Measurements from ENCODE around the gene FGGY. TPM values are rescaled to one million over a fixed set of nuclear protein-coding genes. Genes with fewer than 3 reads are reported as not detected.

The FGGY gene
- total RNA-seq, 2 donors from 2014 or later, result 16.0 to 21.8 TPM

DNA sequence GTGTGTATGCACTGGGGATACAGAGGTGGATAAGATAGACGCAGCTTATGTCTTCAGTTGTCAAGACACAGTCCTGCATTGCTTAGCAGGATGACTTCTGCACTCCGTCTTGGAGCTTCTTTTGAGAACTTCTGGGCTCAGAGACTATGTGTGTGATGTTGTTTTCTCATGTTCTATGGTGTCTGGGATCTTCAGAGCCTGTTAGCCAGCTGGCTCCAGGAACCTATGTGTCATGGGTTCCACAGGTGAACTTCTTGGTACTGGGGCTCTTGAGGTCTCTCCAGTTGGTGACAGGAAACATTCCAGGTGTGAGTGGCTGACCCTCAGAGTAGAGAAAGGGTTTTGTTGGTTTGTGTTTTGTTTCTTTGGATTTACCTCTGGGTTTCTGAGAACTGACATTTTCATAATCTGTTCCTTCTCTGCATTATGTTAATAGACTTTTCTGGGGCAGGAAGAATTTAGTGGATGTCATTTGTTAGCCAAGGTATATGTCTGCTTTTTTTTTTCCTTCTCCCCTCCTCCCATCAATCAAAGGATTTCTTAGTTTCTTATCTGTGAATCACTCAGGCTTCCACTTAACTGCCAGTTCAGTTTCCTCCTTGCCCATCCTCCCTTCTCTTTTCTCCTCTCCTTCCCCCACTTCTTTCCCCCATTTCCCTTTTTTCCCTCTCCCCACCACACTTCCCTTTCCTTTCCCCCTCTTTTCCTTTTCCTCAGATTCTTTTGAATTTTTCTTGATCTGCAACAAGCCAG lies 18.1 kb downstream of the FGGY start:
- peaks cover 0 to 7% of the 10 kb centered on the region in 2 donors for H3K4me1 ChIP-seq
- no peaks in the 10 kb centered on the region for H3K9me3 ChIP-seq
- H3K27ac ChIP-seq, result no peak overlapping the region
- DNase-seq (ENCODE audit: low spot score), result no peak
- no peaks in the 10 kb centered on the region for H3K36me3 ChIP-seq
- no peak overlapping the region for H3K4me3 ChIP-seq
- no peaks in the 10 kb centered on the region for H3K27me3 ChIP-seq
- TF ChIP-seq, protein P1, sequence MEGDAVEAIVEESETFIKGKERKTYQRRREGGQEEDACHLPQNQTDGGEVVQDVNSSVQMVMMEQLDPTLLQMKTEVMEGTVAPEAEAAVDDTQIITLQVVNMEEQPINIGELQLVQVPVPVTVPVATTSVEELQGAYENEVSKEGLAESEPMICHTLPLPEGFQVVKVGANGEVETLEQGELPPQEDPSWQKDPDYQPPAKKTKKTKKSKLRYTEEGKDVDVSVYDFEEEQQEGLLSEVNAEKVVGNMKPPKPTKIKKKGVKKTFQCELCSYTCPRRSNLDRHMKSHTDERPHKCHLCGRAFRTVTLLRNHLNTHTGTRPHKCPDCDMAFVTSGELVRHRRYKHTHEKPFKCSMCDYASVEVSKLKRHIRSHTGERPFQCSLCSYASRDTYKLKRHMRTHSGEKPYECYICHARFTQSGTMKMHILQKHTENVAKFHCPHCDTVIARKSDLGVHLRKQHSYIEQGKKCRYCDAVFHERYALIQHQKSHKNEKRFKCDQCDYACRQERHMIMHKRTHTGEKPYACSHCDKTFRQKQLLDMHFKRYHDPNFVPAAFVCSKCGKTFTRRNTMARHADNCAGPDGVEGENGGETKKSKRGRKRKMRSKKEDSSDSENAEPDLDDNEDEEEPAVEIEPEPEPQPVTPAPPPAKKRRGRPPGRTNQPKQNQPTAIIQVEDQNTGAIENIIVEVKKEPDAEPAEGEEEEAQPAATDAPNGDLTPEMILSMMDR (IDR thresholded peaks at IDR 0.05), result no peak

DNA sequence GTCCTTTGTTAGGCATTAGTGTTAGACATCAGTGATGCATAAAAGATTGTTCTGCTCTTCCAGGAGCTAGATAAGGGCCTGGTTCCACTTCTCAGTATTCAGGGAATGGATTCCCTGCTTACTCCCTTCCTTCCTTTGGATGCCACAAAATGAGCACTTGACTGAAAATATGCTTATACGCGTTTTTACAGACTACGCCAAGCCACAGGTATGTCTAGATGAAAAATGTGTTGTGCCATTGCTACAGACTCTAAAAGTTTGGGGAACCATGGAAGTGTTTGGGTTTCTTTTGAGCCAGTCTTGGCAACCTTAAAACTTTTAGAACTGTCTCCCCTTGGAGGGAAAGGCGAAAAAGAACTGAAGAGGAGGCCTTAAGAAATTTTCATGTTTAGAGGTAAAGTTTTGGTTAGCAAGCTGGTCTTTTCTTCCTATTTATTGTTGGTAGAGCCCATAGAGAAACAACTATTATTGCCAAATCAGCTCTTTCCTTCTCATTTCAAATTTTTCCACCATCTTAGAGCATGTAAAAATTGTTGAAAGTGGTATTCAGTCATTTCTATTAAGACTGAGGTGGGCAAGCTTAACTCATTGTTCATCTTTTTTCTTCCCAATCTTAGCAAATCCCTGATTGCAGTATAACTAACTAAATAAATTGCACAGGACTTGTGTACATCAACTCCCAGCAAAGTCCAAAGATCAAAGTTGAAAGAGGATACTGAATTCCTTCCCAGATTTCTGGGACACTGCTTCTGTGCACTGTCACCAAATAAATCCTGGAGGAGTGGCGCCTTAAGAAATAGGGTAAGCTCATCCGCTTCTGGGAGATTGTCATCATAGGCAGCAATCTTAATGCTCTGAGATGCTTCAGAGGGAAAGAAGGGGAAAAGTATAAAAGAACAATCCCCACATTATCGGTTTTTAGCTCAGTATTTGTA lies 18.9 kb downstream of the FGGY start:
- peak overlapping the region in 1 of 2 donors; percentile 19 for H3K27ac ChIP-seq
- no peak for DNase-seq (ENCODE audit: low spot score)
- no peaks in the 10 kb centered on the region for H3K9me3 ChIP-seq
- no peaks in the 10 kb centered on the region for H3K36me3 ChIP-seq
- TF ChIP-seq, protein P1 (IDR thresholded peaks at IDR 0.05), result no peak
- no peak overlapping the region for H3K4me3 ChIP-seq
- peaks cover 0 to 7% of the 10 kb centered on the region in 2 donors for H3K4me1 ChIP-seq
- no peaks in the 10 kb centered on the region for H3K27me3 ChIP-seq

DNA sequence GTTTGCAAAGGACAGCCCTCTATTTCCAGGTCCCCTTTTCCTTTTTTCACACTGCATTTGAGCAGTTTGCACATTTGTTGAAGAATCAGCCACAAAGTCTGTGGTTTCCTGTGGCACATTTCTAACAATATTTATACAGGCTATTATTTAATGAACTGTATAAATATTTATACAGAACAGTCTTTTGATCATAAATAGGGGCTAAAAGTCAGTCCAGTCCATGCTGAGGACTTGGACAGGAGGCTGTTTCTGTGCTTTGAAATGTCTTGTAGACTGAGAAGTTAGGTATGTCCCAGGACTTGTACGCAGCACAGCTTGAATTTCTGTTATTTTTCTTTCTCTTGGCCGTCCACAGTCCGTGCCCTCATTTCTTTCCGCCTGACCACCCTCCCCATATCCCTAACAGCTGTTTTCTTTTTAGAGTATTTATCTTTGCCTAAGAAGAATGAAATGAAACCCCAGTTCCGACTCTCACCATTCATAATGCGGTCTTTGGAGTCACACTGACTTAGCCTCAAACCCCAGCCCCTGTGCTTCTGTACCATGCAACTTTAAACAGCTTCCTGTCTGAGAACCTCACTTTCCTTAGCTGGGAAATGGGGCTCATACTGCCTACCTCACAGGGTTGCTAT lies 19.7 kb downstream of the FGGY start:
- Histone ChIP-seq H3K36me3 (no peaks in the 10 kb centered on the region), H3K27ac (peak overlapping the region; percentile 17 to 19), H3K27me3 (no peaks in the 10 kb centered on the region), H3K4me1 (peaks cover 0 to 7% of the 10 kb centered on the region in 2 donors), H3K4me3 (peak overlapping the region in 1 of 2 donors; percentile 4), H3K9me3 (no peaks in the 10 kb centered on the region)
- no peak for DNase-seq (ENCODE audit: low spot score)
- TF ChIP-seq, protein P1 (IDR thresholded peaks at IDR 0.05), result no peak

DNA sequence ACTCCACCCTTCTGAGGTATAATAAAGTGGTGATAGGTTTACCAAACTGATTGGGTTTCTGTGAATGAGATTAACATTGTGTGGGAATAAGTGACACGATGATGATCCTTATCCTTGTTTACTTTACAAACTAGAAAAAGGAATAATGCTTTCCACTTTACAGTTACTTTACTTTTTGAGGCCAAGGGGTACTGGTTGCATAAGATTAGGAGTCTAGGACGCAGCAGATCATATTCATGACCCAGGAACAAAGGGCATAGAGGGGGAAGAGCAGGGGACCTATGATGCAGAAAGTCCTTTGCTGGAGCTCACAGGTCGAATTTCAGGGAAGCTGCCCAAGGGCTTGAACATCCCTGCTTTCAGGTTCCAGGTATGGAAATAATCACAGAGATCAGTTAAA lies 20.4 kb downstream of the FGGY start:
- TF ChIP-seq, protein P1 (IDR thresholded peaks at IDR 0.05), result no peak
- DNase-seq (ENCODE audit: low spot score), result no peak
- Histone ChIP-seq H3K4me1 (peaks cover 0 to 7% of the 10 kb centered on the region in 2 donors), H3K4me3 (no peak overlapping the region), H3K27me3 (no peaks in the 10 kb centered on the region), H3K36me3 (no peaks in the 10 kb centered on the region), H3K9me3 (no peaks in the 10 kb centered on the region), H3K27ac (peak overlapping the region in 1 of 2 donors; percentile 19)

DNA sequence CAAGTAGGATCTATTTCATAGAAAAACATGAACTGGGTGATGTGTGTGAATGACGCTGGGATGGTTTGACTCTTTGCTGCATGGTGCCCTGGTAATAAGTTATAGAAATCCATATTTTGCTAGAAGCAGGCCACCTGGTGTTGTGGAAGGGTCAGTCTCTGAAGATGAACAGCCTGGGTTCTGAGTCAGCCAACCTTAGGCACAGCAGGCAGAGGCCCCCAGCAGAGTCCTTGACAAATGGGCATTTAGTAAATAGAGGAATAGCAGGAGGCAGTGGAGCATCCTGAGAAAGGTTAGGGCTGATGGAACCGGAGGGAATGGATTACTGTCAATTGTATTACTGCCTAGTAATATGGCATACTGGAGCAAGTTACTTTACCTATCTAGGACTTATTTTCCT lies 20.9 kb downstream of the FGGY start:
- no peaks in the 10 kb centered on the region for H3K9me3 ChIP-seq
- H3K27me3 ChIP-seq, result no peaks in the 10 kb centered on the region
- no peak overlapping the region for H3K4me3 ChIP-seq
- no peak overlapping the region for H3K27ac ChIP-seq
- peaks cover 0 to 7% of the 10 kb centered on the region in 2 donors for H3K4me1 ChIP-seq
- no peaks in the 10 kb centered on the region for H3K36me3 ChIP-seq
- no peak for DNase-seq (ENCODE audit: low spot score)
- TF ChIP-seq, protein P1 (IDR thresholded peaks at IDR 0.05), result no peak
